ENCODE data around the gene JUNB.
"Not testable (repeated sequence)": the region's sequence is repeated elsewhere in the genome, so short reads cannot be mapped to it uniquely, and the experiment has no call there.

Gene JUNB

GRCh38 chr19:12802267-12803106 is 11.2 kb downstream of the JUNB start:
- TF ChIP-seq POLR2A (IDR thresholded peaks at IDR 0.05; ENCODE audit: extremely low read depth, insufficient read length) (no peak), MYC (IDR thresholded peaks at IDR 0.05; ENCODE audit: low read depth, low read length) (no peak)
- TF ChIP-seq, protein P1, sequence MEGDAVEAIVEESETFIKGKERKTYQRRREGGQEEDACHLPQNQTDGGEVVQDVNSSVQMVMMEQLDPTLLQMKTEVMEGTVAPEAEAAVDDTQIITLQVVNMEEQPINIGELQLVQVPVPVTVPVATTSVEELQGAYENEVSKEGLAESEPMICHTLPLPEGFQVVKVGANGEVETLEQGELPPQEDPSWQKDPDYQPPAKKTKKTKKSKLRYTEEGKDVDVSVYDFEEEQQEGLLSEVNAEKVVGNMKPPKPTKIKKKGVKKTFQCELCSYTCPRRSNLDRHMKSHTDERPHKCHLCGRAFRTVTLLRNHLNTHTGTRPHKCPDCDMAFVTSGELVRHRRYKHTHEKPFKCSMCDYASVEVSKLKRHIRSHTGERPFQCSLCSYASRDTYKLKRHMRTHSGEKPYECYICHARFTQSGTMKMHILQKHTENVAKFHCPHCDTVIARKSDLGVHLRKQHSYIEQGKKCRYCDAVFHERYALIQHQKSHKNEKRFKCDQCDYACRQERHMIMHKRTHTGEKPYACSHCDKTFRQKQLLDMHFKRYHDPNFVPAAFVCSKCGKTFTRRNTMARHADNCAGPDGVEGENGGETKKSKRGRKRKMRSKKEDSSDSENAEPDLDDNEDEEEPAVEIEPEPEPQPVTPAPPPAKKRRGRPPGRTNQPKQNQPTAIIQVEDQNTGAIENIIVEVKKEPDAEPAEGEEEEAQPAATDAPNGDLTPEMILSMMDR (IDR thresholded peaks at IDR 0.05; ENCODE audit: low read depth, low read length): no peak
- TF ChIP-seq, protein P2, sequence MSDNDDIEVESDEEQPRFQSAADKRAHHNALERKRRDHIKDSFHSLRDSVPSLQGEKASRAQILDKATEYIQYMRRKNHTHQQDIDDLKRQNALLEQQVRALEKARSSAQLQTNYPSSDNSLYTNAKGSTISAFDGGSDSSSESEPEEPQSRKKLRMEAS (IDR thresholded peaks at IDR 0.05; ENCODE audit: low read depth, low read length): no peak
- peak overlapping the region; percentile 82 for H3K4me3 ChIP-seq (ENCODE audit: low read depth, low read length)

GRCh38 chr19:12804051-12804450 is 12.8 kb downstream of the JUNB start:
- H3K4me3 ChIP-seq (ENCODE audit: low read depth, low read length): no peak overlapping the region
- no peak for TF ChIP-seq MYC (IDR thresholded peaks at IDR 0.05; ENCODE audit: low read depth, low read length)
- TF ChIP-seq, protein P1 (IDR thresholded peaks at IDR 0.05; ENCODE audit: low read depth, low read length): no peak
- no peak for TF ChIP-seq POLR2A (IDR thresholded peaks at IDR 0.05; ENCODE audit: extremely low read depth, insufficient read length)
- no peak for DNase-seq (ENCODE audit: low read depth)

More at GRCh38 chr19:12802267-12803106, 11.2 kb downstream of the JUNB start:
- no peak for DNase-seq (ENCODE audit: low read depth)

- TF ChIP-seq, protein P2 (IDR thresholded peaks at IDR 0.05; ENCODE audit: low read depth, low read length): no peak
- TF ChIP-seq MYC (IDR thresholded peaks at IDR 0.05; ENCODE audit: low read depth, low read length) (0 out of 2 replicates have a peak, but pooled peaks have one; percentile 31), POLR2A (IDR thresholded peaks at IDR 0.05; ENCODE audit: extremely low read depth, insufficient read length) (peak; percentile 79)
- TF ChIP-seq, protein P1 (IDR thresholded peaks at IDR 0.05; ENCODE audit: low read depth, low read length): no peak
- peak; percentile 94 for DNase-seq (ENCODE audit: low read depth)
- peak within 1 kb of the TSS; percentile 86 for H3K4me3 ChIP-seq (ENCODE audit: low read depth, low read length)
Measured at GRCh38 chr19:12806242-12807081, 15.2 kb downstream of the JUNB start, which contains the start of gene RNASEH2A. Gene RNASEH2A, plus strand, starts transcription at chr19:12806584. Its CDS starts 90 bp downstream, at chr19:12806674.

GRCh38 chr19:12815088-12815487 is 23.8 kb downstream of the JUNB start:
- no peak for DNase-seq (ENCODE audit: low read depth)
- no peak for TF ChIP-seq MYC (IDR thresholded peaks at IDR 0.05; ENCODE audit: low read depth, low read length)
- no peak for TF ChIP-seq POLR2A (IDR thresholded peaks at IDR 0.05; ENCODE audit: extremely low read depth, insufficient read length)
- TF ChIP-seq, protein P1 (IDR thresholded peaks at IDR 0.05; ENCODE audit: low read depth, low read length): no peak
- TF ChIP-seq, protein P2 (IDR thresholded peaks at IDR 0.05; ENCODE audit: low read depth, low read length): no peak

DNA sequence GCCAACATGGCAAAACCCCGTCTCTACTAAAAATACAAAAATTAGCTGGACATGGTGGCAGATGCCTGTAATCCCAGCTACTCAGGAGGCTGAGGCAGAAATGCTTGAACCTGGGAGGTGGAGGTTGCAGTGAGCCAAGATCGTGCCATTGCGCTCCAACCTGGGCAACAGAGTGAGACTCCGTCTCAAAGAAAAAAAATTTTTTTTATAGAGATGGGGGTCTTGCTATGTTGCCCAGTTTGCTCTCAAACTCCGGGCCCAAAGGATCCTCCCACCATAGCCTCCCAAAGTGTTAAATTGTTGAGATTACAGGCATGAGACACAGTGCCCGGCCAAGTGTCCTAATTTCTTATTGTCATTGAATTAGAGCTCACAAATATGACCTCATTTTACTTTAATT is 25.9 kb downstream of the JUNB start:
- not testable (repeated sequence) for DNase-seq (ENCODE audit: low read depth)

More at GRCh38 chr19:12815088-12815487, 23.8 kb downstream of the JUNB start:
- H3K4me3 ChIP-seq (ENCODE audit: low read depth, low read length): no peak overlapping the region

DNA sequence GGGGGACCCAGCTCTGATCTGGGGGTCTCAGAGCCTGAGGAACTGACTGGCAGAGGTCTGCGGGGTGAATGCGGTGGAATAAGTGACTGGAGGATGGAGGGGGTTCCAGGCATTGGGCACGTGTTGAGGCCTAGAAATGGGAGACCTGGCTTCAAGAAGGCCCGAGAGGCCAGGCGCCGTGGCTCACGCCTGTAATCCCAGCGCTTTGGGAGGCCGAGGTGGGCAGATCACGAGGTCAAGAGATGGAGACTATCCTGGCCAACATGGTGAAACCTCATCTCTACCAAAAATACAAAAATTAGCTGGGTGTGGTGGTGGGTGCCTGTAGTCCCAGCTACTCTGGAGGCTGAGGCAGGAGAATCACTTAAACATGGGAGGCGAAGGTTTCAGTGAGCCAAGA is 26.5 kb downstream of the JUNB start:
- not testable (repeated sequence) for H3K4me3 ChIP-seq (ENCODE audit: low read depth, low read length); DNase-seq (ENCODE audit: low read depth)

More for the DNA sequence above, 25.9 kb downstream of the JUNB start:
- not testable (repeated sequence) for H3K4me3 ChIP-seq (ENCODE audit: low read depth, low read length)
